HepG2 (cell line): ENCODE measurements around the gene MTIF3. TPM values are rescaled to one million over a fixed set of nuclear protein-coding genes. Genes with fewer than 3 reads are reported as not detected.
A peak's percentile ranks its signal among the peaks of the same experiment; 100 is the strongest.

ENCODE experiments used
- ATAC-seq: fragments of 200-7000 bp; cut with Tn5 transposase; 3 replicates; pipeline ENCODE4 v1.9.1; 2020; ENCODE audit warnings: mild to moderate bottlenecking, moderate library complexity
- BruUV-seq: library from RNA; stranded (reverse); fragments of 400-500 nt; replicated peaks from 2 replicates; lab custom pipeline; 2021; lab: Mats Ljungman, UMichigan
- CTCF ChIA-PET: fragments of 300-600 bp; formaldehyde crosslinking; extraction: SDS; loops from one replicate; lab custom pipeline; 2021; ENCODE audit warnings: low total read pairs, inconsistent platforms, low intra/inter-chr PET ratio; lab: Yijun Ruan, JAX
- POLR2A ChIA-PET: fragments of 350-600 bp; sonication (Branson Sonifier 250); formaldehyde crosslinking; loops from one replicate; lab custom pipeline; 2020; ENCODE audit warnings: antibody characterized with exemption, inconsistent platforms; lab: Yijun Ruan, JAX
- DNase-seq: peaks from one replicate; pipeline ENCODE4 v3.0.0-alpha.2; 2015; ENCODE audit warnings: low spot score
- FAIRE-seq: peaks from 3 replicates; lab custom pipeline; 2011; peaks lifted over from hg19 to GRCh38; lab: Jason Lieb, UNC
- H2AFZ ChIP-seq: one replicate; pipeline ENCODE4 v1.6.1; 2011; ENCODE audit warnings: low read length, inconsistent platforms
- H3K27ac ChIP-seq: fragments of 300-600 bp; 3 replicates; pipeline ENCODE4 v1.8.0; 2011; ENCODE audit warnings: mixed run types, mild to moderate bottlenecking, mixed read lengths, low read length, inconsistent platforms; ENCODE audit not compliant: insufficient read depth; ENCODE audit errors: extremely low read length
- H3K27me3 ChIP-seq, 2 experiments: fragments of 200-600 bp in 1 of 2; 2 replicates in 1 of 2; 3 replicates in 1 of 2; pipeline versions ENCODE4 v1.6.0 to v1.8.0; 2011; ENCODE audit warnings: low read length in 2 of 2, mild to moderate bottlenecking in 2 of 2, moderate library complexity in 2 of 2, inconsistent platforms in 1 of 2; ENCODE audit not compliant: insufficient read depth in 2 of 2, control insufficient read depth in 1 of 2
- H3K36me3 ChIP-seq, 2 experiments: fragments of 200-600 bp in 1 of 2; replicated peaks in 1 of 2; 2 replicates in 1 of 2; 3 replicates in 1 of 2; pipeline versions ENCODE4 v1.5.1 to v1.8.0; 2011; ENCODE audit warnings: low read length in 2 of 2, inconsistent platforms in 1 of 2; ENCODE audit not compliant: insufficient read depth in 2 of 2, control insufficient read depth in 1 of 2
- H3K4me1 ChIP-seq: 2 replicates; pipeline ENCODE4 v1.5.1; 2012; ENCODE audit warnings: low read length, inconsistent platforms; ENCODE audit not compliant: insufficient read depth
- H3K4me2 ChIP-seq: 2 replicates; pipeline ENCODE4 v1.6.0; 2011; ENCODE audit warnings: low read depth, low read length, inconsistent platforms
- H3K4me3 ChIP-seq, 3 experiments: fragments of 200-600 bp in 1 of 3; sonication (generic), shearing (Covaris generic) in 1 of 3; replicated peaks in 1 of 3; 2 replicates each; pipeline ENCODE4 v1.5.1; 2011 to 2016; ENCODE audit warnings: low read length in 3 of 3, inconsistent platforms in 2 of 3, low read depth in 2 of 3, mild to moderate bottlenecking in 2 of 3, control low read depth in 1 of 3, mixed read lengths in 1 of 3; ENCODE audit not compliant: insufficient read depth in 1 of 3
- H3K79me2 ChIP-seq: one replicate; pipeline ENCODE4 v1.6.1; 2011; ENCODE audit warnings: low read length, inconsistent platforms; ENCODE audit not compliant: insufficient read depth
- H3K9ac ChIP-seq: 2 replicates; pipeline ENCODE4 v1.6.0; 2011; ENCODE audit warnings: mild to moderate bottlenecking, low read depth, low read length, inconsistent platforms; ENCODE audit not compliant: insufficient read depth
- H3K9me3 ChIP-seq: 2 replicates; pipeline ENCODE4 v1.5.1; 2012; ENCODE audit warnings: mild to moderate bottlenecking, low read length
- H4K20me1 ChIP-seq: 2 replicates; pipeline ENCODE4 v1.6.0; 2011; ENCODE audit warnings: inconsistent platforms, mild to moderate bottlenecking, low read length, moderate library complexity; ENCODE audit not compliant: insufficient read depth
- FOXK1 ChIP-seq: sonication (generic); formaldehyde crosslinking; IDR thresholded peaks from 2 replicates; pipeline ENCODE4 v1.4.0; 2020; ENCODE audit warnings: low read depth, missing genetic modification reagents, borderline replicate concordance
- ISL2 ChIP-seq: sonication (generic); formaldehyde crosslinking; IDR thresholded peaks from 2 replicates; pipeline ENCODE4 v1.5.0; 2020; ENCODE audit warnings: missing genetic modification reagents
- KMT2A ChIP-seq: sonication (generic); formaldehyde crosslinking; IDR thresholded peaks from 2 replicates; pipeline ENCODE4 v1.4.0; 2020; ENCODE audit warnings: missing genetic modification reagents
- KMT2B ChIP-seq: IDR thresholded peaks from 2 replicates; pipeline ENCODE4 v1.6.1; 2016; ENCODE audit warnings: missing genetic modification reagents, missing compliant biosample characterization
- LBX2 ChIP-seq: sonication (generic); formaldehyde crosslinking; IDR thresholded peaks from 2 replicates; pipeline ENCODE4 v1.5.0; 2020; ENCODE audit warnings: missing genetic modification reagents, mild to moderate bottlenecking, borderline replicate concordance
- MAX ChIP-seq: IDR thresholded peaks from 2 replicates; pipeline ENCODE4 v1.6.1; 2012; ENCODE audit warnings: inconsistent platforms
- MYC ChIP-seq: sonication (generic); formaldehyde crosslinking; IDR thresholded peaks from 2 replicates; pipeline ENCODE4 v1.9.0; 2021; ENCODE audit warnings: missing genetic modification reagents, borderline replicate concordance
- NFIC ChIP-seq: IDR thresholded peaks from 2 replicates; pipeline ENCODE4 v1.6.1; 2012; ENCODE audit warnings: mild to moderate bottlenecking, low read length, inconsistent platforms
- REL ChIP-seq: sonication (generic); formaldehyde crosslinking; conservative IDR thresholded peaks from 2 replicates; pipeline ENCODE4 v1.8.0; 2022; ENCODE audit warnings: mild to moderate bottlenecking, missing genetic modification reagents, moderate library complexity
- RNF2 ChIP-seq: fragments of 450-650 bp; conservative IDR thresholded peaks from 2 replicates; pipeline ENCODE4 v1.6.1; 2016; ENCODE audit warnings: low read depth
- TEAD3 ChIP-seq: optimal IDR thresholded peaks from 2 replicates; pipeline ENCODE3; 2016; ENCODE audit warnings: borderline replicate concordance
- TP53 ChIP-seq: sonication (generic); formaldehyde crosslinking; conservative IDR thresholded peaks from 2 replicates; pipeline ENCODE4 v1.4.0; 2020; ENCODE audit warnings: missing genetic modification reagents
- ZMYM2 ChIP-seq: sonication (generic); formaldehyde crosslinking; IDR thresholded peaks from 2 replicates; pipeline ENCODE4 v1.8.0; 2022; ENCODE audit warnings: mild to moderate bottlenecking, missing genetic modification reagents
- ZNF124 ChIP-seq: sonication (generic); formaldehyde crosslinking; IDR thresholded peaks from 2 replicates; pipeline ENCODE4 v1.4.0; 2020; ENCODE audit warnings: missing genetic modification reagents
- ZNF205 ChIP-seq: IDR thresholded peaks from 2 replicates; pipeline ENCODE4 v1.6.1; 2018; ENCODE audit warnings: missing biosample characterization, missing genetic modification reagents
- ZNF329 ChIP-seq: sonication (generic); formaldehyde crosslinking; IDR thresholded peaks from 2 replicates; pipeline ENCODE4 v1.9.0; 2021; ENCODE audit warnings: low read depth, mild to moderate bottlenecking, missing genetic modification reagents
- ZNF556 ChIP-seq: sonication (generic); formaldehyde crosslinking; IDR thresholded peaks from 2 replicates; pipeline ENCODE4 v1.4.0; 2020; ENCODE audit warnings: mild to moderate bottlenecking, missing genetic modification reagents, borderline replicate concordance
- ZNF580 ChIP-seq: IDR thresholded peaks from 2 replicates; pipeline ENCODE4 v1.6.1; 2016; ENCODE audit warnings: low read depth, borderline replicate concordance
- WGBS: methylation state at CpG from one replicate; pipeline ENCODE4 v1.1.6; 2017; ENCODE audit warnings: low lambda C conversion rate; 5-methylcytosine and 5-hydroxymethylcytosine counted together
- in situ Hi-C: cut with HindIII; loops from 2 replicates; pipeline ENCODE4 v1.10.0; 2017; ENCODE audit warnings: low pct_unique_long_range_greater_than_20kb; ENCODE audit not compliant: extremely low pct_ligation_motif_present
- intact Hi-C: fragments of 100-400 bp; cut with micrococcal nuclease; formaldehyde crosslinking; loops from one replicate; pipeline ENCODE4 v1.10.0; 2022; ENCODE audit not compliant: unreplicated experiment
- polyA plus RNA-seq, 8 experiments: library from polyadenylated mRNA; depleted of rRNA in 3 of 8; stranded (reverse) in 7 of 8; unstranded in 1 of 8; fragments of >200 nt; fragmentation: Illumina TruSeq in 4 of 8; extraction: Trizol in 4 of 8; gene quantifications; 2 replicates each; pipeline versions ENCODE4 v1.2.1 to v1.2.3, GENCODE V29; 2011 to 2016; ENCODE audit warnings: low read depth in 4 of 8, missing spikeins in 1 of 8, mixed read lengths in 1 of 8; ENCODE audit not compliant: insufficient read depth in 1 of 8
- total RNA-seq, 5 experiments: library from RNA; depleted of rRNA; stranded (reverse); fragments of >200 nt; fragmentation: Illumina TruSeq; extraction: Trizol; gene quantifications; 2 replicates each; pipeline ENCODE4 v1.2.3, GENCODE V29; 2016; ENCODE audit warnings: low read depth in 1 of 5
- TF ChIP-seq, protein P1 (sequence below): sonication (generic); formaldehyde crosslinking; IDR thresholded peaks from 2 replicates; pipeline ENCODE4 v1.4.0; 2020; ENCODE audit warnings: missing genetic modification reagents, borderline replicate concordance
- TF ChIP-seq, protein P2 (sequence below): sonication (generic); formaldehyde crosslinking; IDR thresholded peaks from 2 replicates; pipeline ENCODE4 v1.5.0; 2020; ENCODE audit warnings: mild to moderate bottlenecking, missing genetic modification reagents, borderline replicate concordance

MTIF3 gene
- total and polyA plus RNA-seq, 2 of the 13 experiments (the other 11 are each of a cell fraction or from before 2014, with no cell fraction given), result 33.7 to 40.6 TPM

- TF ChIP-seq ZNF124 (CRISPR knock-in tag), result peak; percentile 28; the same call in 1 of the 2 replicates
- no peak for TF ChIP-seq ZMYM2
- 0 out of 2 replicates have a peak, but pooled peaks have one; percentile 56 for TF ChIP-seq ZNF329 (CRISPR knock-in tag)
- peak; percentile 80; the same call in 1 of the 2 replicates for TF ChIP-seq RNF2
- peak; percentile 73; the same call in 1 of the 2 replicates for TF ChIP-seq MYC (CRISPR knock-in tag)
- TF ChIP-seq NFIC, result peak; percentile 38; the same call in 1 of the 2 replicates
- TF ChIP-seq ISL2, result peak; percentile 46
- TF ChIP-seq MAX, result peak; percentile 89
- no peak for TF ChIP-seq ZNF205
- TF ChIP-seq, protein P1, sequence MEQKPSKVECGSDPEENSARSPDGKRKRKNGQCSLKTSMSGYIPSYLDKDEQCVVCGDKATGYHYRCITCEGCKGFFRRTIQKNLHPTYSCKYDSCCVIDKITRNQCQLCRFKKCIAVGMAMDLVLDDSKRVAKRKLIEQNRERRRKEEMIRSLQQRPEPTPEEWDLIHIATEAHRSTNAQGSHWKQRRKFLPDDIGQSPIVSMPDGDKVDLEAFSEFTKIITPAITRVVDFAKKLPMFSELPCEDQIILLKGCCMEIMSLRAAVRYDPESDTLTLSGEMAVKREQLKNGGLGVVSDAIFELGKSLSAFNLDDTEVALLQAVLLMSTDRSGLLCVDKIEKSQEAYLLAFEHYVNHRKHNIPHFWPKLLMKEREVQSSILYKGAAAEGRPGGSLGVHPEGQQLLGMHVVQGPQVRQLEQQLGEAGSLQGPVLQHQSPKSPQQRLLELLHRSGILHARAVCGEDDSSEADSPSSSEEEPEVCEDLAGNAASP (CRISPR knock-in tag), result no peak
- no peak for TF ChIP-seq KMT2B (CRISPR knock-in tag)
Measured at GRCh38 chr13:27403727-27404385, 46.5 kb downstream of the MTIF3 start (continued).

- Histone ChIP-seq H3K27me3 (no peaks in the 10 kb centered on the region), H3K9me3 (no peaks in the 10 kb centered on the region), H3K79me2 (no peaks in the 10 kb centered on the region), H3K4me2 (peak overlapping the region; percentile 68), H3K9ac (peak overlapping the region; percentile 64), H3K36me3 (no peaks in the 10 kb centered on the region), H3K4me3 (peak overlapping the region in 1 of 3 experiments; percentile 53; a peak in 2 of 6 replicates), H2AFZ (peak overlapping the region; percentile 62), H3K27ac (peak overlapping the region; percentile 91), H3K4me1 (peaks cover 63% of the 10 kb centered on the region), H4K20me1 (no peaks in the 10 kb centered on the region)
- ChIA-PET POLR2A (interaction anchor here (0.6 to 3.6 kb wide), 12 partner anchors 8 to 735 kb away, joined by 3 to 38 read pairs (median 5); partner anchors contain the start of genes GTF3A, LNX2, MTIF3 and RASL11A), CTCF (no interaction called here)
- BruUV-seq, result no TSS peak
- intact Hi-C loops, result no loop called here
- TF ChIP-seq KMT2A (CRISPR knock-in tag) (peak; percentile 17; the same call in 1 of the 2 replicates), LBX2 (CRISPR knock-in tag) (no peak), REL (CRISPR knock-in tag) (0 out of 2 replicates have a peak, but pooled peaks have one; percentile 58), FOXK1 (no peak), TEAD3 (CRISPR knock-in tag) (peak; percentile 93), ZNF556 (CRISPR knock-in tag) (peak; percentile 18; the same call in 1 of the 2 replicates), ZNF580 (0 out of 2 replicates have a peak, but pooled peaks have one; percentile 9), TP53 (CRISPR knock-in tag) (no peak)
- TF ChIP-seq, protein P2, sequence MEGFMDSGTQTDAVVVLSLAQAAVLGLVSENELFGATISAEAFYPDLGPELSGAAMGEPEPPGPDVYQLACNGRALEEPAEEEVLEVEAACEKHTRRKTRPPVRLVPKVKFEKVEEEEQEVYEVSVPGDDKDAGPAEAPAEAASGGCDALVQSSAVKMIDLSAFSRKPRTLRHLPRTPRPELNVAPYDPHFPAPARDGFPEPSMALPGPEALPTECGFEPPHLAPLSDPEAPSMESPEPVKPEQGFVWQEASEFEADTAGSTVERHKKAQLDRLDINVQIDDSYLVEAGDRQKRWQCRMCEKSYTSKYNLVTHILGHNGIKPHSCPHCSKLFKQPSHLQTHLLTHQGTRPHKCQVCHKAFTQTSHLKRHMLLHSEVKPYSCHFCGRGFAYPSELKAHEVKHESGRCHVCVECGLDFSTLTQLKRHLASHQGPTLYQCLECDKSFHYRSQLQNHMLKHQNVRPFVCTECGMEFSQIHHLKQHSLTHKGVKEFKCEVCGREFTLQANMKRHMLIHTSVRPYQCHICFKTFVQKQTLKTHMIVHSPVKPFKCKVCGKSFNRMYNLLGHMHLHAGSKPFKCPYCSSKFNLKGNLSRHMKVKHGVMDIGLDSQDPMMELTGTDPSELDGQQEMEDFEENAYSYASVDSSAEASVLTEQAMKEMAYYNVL (CRISPR knock-in tag), result 0 out of 2 replicates have a peak, but pooled peaks have one; percentile 14
- FAIRE-seq (no peak), ATAC-seq (peak; percentile 60), DNase-seq (no peak)
- in situ Hi-C loops, result no loop called here
- 30% methylated on average over 3 of the region's 3 CpGs for WGBS
Measured at GRCh38 chr13:27403203-27403678, 47.1 kb downstream of the MTIF3 start.
